Osteocyte (in vitro differentiated cells): Measurements from ENCODE around the gene ZXDA. TPM values are rescaled to one million over a fixed set of nuclear protein-coding genes. Genes with fewer than 3 reads are reported as not detected.

Source experiments
- DNase-seq: peaks from one replicate; pipeline ENCODE4 v3.0.0; 2021; ENCODE audit warnings: mixed read lengths; ENCODE audit not compliant: unreplicated experiment; ENCODE audit errors: extremely low spot score
- H3K27ac Mint-ChIP-seq: one replicate; pipeline ENCODE4 v1.8.0; 2021; ENCODE audit warnings: mild to moderate bottlenecking, mixed read lengths; ENCODE audit not compliant: unreplicated experiment
- H3K27me3 Mint-ChIP-seq: one replicate; pipeline ENCODE4 v1.8.0; 2021; ENCODE audit warnings: mixed read lengths; ENCODE audit not compliant: unreplicated experiment
- H3K36me3 Mint-ChIP-seq: one replicate; pipeline ENCODE4 v1.8.0; 2021; ENCODE audit warnings: mixed read lengths; ENCODE audit not compliant: unreplicated experiment
- H3K4me1 Mint-ChIP-seq: one replicate; pipeline ENCODE4 v1.8.0; 2021; ENCODE audit warnings: mixed read lengths; ENCODE audit not compliant: unreplicated experiment
- H3K4me3 Mint-ChIP-seq: one replicate; pipeline ENCODE4 v1.8.0; 2021; ENCODE audit warnings: mild to moderate bottlenecking, moderate library complexity, mixed read lengths; ENCODE audit not compliant: unreplicated experiment
- H3K9me3 Mint-ChIP-seq: one replicate; pipeline ENCODE4 v1.8.0; 2021; ENCODE audit warnings: mixed read lengths; ENCODE audit not compliant: unreplicated experiment
- total RNA-seq: library from RNA; stranded (reverse); gene quantifications from 2 replicates; pipeline ENCODE4 v1.2.1, GENCODE V29; 2021
- TF ChIP-seq, protein P1 (sequence below): fragments of 200-600 bp; sonication (generic); IDR thresholded peaks from 2 replicates; pipeline ENCODE4 v1.5.0; 2021; ENCODE audit warnings: antibody characterized with exemption, mild to moderate bottlenecking, moderate library complexity

Gene ZXDA
- total RNA-seq, 1 donor from 2014 or later = not detected

DNA sequence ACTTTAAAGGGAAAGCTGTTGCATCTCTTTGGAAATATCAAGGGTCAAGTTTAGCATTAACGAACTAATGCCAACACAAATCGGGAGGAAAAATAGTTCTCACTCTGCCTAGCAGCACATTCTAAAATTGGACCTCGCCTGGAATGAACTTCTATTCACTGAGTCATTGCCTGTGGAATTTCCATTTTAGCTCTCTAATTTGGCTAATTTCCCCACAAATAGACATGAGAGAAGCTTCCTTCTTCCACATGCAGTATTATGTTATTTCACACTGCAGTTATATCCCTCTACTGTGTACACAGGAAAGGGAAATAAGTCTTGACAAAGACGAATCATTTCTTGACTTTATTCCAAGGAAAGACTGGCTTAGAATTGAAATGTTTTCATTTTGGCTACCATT, 9.3 kb downstream of the ZXDA start:
- H3K27me3 Mint-ChIP-seq = no peaks in the 10 kb centered on the region
- peaks cover 56% of the 10 kb centered on the region for H3K9me3 Mint-ChIP-seq
- no peaks in the 10 kb centered on the region for H3K4me1 Mint-ChIP-seq
- no peak overlapping the region for H3K4me3 Mint-ChIP-seq
- TF ChIP-seq, protein P1, sequence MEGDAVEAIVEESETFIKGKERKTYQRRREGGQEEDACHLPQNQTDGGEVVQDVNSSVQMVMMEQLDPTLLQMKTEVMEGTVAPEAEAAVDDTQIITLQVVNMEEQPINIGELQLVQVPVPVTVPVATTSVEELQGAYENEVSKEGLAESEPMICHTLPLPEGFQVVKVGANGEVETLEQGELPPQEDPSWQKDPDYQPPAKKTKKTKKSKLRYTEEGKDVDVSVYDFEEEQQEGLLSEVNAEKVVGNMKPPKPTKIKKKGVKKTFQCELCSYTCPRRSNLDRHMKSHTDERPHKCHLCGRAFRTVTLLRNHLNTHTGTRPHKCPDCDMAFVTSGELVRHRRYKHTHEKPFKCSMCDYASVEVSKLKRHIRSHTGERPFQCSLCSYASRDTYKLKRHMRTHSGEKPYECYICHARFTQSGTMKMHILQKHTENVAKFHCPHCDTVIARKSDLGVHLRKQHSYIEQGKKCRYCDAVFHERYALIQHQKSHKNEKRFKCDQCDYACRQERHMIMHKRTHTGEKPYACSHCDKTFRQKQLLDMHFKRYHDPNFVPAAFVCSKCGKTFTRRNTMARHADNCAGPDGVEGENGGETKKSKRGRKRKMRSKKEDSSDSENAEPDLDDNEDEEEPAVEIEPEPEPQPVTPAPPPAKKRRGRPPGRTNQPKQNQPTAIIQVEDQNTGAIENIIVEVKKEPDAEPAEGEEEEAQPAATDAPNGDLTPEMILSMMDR = no peak
- H3K36me3 Mint-ChIP-seq = no peaks in the 10 kb centered on the region
- no peak for DNase-seq
- no peak overlapping the region for H3K27ac Mint-ChIP-seq

DNA sequence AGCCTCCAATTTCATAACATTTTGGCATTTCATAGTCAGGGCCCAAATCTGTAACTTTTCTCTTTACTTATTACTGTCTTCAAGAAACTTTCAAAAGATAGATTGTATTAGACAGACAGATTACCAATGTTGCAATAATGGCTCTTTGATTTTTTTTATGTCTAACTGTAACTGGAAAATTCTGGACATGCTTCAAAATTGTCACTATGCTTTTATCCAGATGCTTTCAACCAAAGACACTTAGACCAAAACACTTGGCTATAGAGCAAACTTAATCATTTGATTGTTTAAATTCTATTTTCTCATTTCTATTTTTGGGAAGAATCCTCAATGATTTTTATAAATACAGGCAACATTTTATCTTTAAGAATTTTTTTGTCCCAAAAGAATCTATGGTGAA, 10.4 kb downstream of the ZXDA start:
- no peak for DNase-seq
- H3K9me3 Mint-ChIP-seq = peaks cover 57% of the 10 kb centered on the region
- TF ChIP-seq, protein P1 = no peak
- no peaks in the 10 kb centered on the region for H3K4me1 Mint-ChIP-seq
- no peaks in the 10 kb centered on the region for H3K36me3 Mint-ChIP-seq
- H3K27me3 Mint-ChIP-seq = no peaks in the 10 kb centered on the region
- no peak overlapping the region for H3K27ac Mint-ChIP-seq
- no peak overlapping the region for H3K4me3 Mint-ChIP-seq

DNA sequence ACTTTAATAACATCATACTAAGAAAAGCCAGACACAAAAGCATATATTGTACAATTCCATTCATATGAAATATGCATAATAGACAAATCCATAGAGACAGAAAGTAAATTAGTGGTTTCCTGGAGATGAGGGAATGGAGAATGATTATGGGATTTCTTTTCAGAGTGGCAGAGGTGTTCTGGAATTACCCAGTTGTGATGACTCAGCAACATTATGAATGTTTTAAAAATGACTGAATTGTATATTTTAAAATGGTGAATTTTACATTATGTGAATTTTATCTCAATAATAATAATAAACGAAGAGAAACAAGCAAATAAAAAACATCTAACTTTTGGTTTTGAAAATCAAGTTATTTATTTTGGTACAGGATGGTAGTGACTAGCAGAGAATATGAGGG, 11.2 kb downstream of the ZXDA start:
- Mint-ChIP-seq H3K9me3 (peaks cover 64% of the 10 kb centered on the region), H3K27ac (no peak overlapping the region)
- DNase-seq = no peak

DNA sequence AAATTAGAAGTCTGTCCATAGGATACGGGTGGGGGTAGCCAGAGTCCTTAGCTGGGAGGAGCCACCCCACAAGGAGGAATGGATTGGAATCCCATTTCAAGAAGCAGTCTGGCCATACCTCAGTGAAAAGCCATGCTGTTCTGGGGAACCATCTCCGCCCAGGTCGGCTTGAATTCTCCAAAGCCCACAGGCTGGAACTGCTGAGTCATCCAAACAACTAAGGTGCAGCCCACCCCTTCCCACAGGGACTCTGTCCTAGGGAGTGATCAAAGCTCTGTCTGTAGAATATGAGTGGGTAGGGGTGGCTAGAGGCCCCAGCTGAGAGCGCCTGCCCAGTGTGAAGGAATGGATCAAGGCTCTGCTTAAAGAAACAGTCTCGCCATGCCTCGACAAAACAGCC, 38.8 kb downstream of the ZXDA start:
- Mint-ChIP-seq H3K9me3 (peaks cover 40% of the 10 kb centered on the region), H3K4me3 (no peak overlapping the region), H3K27ac (no peak overlapping the region), H3K36me3 (no peaks in the 10 kb centered on the region), H3K4me1 (no peaks in the 10 kb centered on the region), H3K27me3 (no peaks in the 10 kb centered on the region)
- no peak for DNase-seq
- TF ChIP-seq, protein P1 = no peak

More for the DNA sequence above, 11.2 kb downstream of the ZXDA start:
- TF ChIP-seq, protein P1 = no peak
- Mint-ChIP-seq H3K27me3 (no peaks in the 10 kb centered on the region), H3K36me3 (no peaks in the 10 kb centered on the region), H3K4me1 (no peaks in the 10 kb centered on the region), H3K4me3 (no peak overlapping the region)

Other genes starting within 250 kb of the ZXDA start
- not detected in 2 replicates for gene NLRP2B, start 230.2 kb downstream of the ZXDA start, total RNA-seq